Smooth muscle cell (in vitro differentiated cells): ENCODE measurements around the gene MAD2L1. TPM values are rescaled to one million over a fixed set of nuclear protein-coding genes. Genes with fewer than 3 reads are reported as not detected.

Source experiments
- DNase-seq: peaks from one replicate; lab custom pipeline; 2025; ENCODE audit not compliant: unreplicated experiment; lab: John Stamatoyannopoulos, UW
- H2AFZ ChIP-seq: fragments of 200-600 bp; sonication (generic); 2 replicates; pipeline ENCODE4 v1.6.0; 2016; ENCODE audit warnings: antibody characterized with exemption, low read depth, mild to moderate bottlenecking
- H3F3A ChIP-seq: fragments of 200-600 bp; sonication (generic); 2 replicates; pipeline ENCODE4 v1.6.0; 2017; ENCODE audit warnings: antibody characterized with exemption, low read depth
- H3K27ac ChIP-seq: fragments of 200-600 bp; sonication (generic); 2 replicates; pipeline ENCODE4 v1.5.1; 2016; ENCODE audit warnings: low read depth, mild to moderate bottlenecking
- H3K27me3 ChIP-seq: fragments of 200-600 bp; sonication (generic); 2 replicates; pipeline ENCODE4 v1.6.1; 2016; ENCODE audit warnings: low read depth, mild to moderate bottlenecking
- H3K36me3 ChIP-seq: fragments of 200-600 bp; sonication (generic); 2 replicates; pipeline ENCODE4 v1.5.1; 2016; ENCODE audit warnings: low read depth
- H3K4me1 ChIP-seq: fragments of 200-600 bp; sonication (generic); 2 replicates; pipeline ENCODE4 v1.5.1; 2016; ENCODE audit warnings: low read depth
- H3K4me2 ChIP-seq: fragments of 200-600 bp; sonication (generic); 2 replicates; pipeline ENCODE4 v1.6.0; 2016; ENCODE audit warnings: mild to moderate bottlenecking
- H3K4me3 ChIP-seq: fragments of 200-600 bp; sonication (generic); 2 replicates; pipeline ENCODE4 v1.5.1; 2016; ENCODE audit warnings: mild to moderate bottlenecking
- H3K79me2 ChIP-seq: fragments of 200-600 bp; sonication (generic); 2 replicates; pipeline ENCODE4 v1.6.0; 2016; ENCODE audit warnings: low read depth, mild to moderate bottlenecking
- H3K9ac ChIP-seq: fragments of 200-600 bp; sonication (generic); 2 replicates; pipeline ENCODE4 v1.6.0; 2016; ENCODE audit warnings: low read depth
- H3K9me3 ChIP-seq: fragments of 200-600 bp; sonication (generic); replicated peaks from 2 replicates; pipeline ENCODE4 v1.5.1; 2016; ENCODE audit warnings: low read depth
- H4K20me1 ChIP-seq: fragments of 200-600 bp; sonication (generic); 2 replicates; pipeline ENCODE4 v1.6.0; 2016; ENCODE audit warnings: low read depth
- CTCF ChIP-seq: fragments of 200-600 bp; sonication (generic); IDR thresholded peaks from 2 replicates; pipeline ENCODE4 v1.5.1; 2017; ENCODE audit warnings: borderline replicate concordance, mild to moderate bottlenecking, antibody characterized with exemption; ENCODE audit not compliant: insufficient read depth, poor library complexity, severe bottlenecking
- WGBS: methylation state at CpG from one replicate; pipeline ENCODE4 v1.1.7; 2016; ENCODE audit warnings: low lambda C conversion rate; 5-methylcytosine and 5-hydroxymethylcytosine counted together
- polyA plus RNA-seq: library from polyadenylated mRNA; unstranded; fragments of >200 nt; fragmentation: Nextera tagmentation; extraction: Ambion mirVana; gene quantifications from 2 replicates; pipeline ENCODE4 v1.2.1, GENCODE V29; 2016
- total RNA-seq: library from RNA; depleted of rRNA; stranded (reverse); fragments of >200 nt; gene quantifications from 2 replicates; pipeline ENCODE4 v1.2.3, GENCODE V29; 2014

Gene MAD2L1
- total and polyA plus RNA-seq, 2 experiments from 2014 or later = 19.1 to 19.3 TPM

DNA sequence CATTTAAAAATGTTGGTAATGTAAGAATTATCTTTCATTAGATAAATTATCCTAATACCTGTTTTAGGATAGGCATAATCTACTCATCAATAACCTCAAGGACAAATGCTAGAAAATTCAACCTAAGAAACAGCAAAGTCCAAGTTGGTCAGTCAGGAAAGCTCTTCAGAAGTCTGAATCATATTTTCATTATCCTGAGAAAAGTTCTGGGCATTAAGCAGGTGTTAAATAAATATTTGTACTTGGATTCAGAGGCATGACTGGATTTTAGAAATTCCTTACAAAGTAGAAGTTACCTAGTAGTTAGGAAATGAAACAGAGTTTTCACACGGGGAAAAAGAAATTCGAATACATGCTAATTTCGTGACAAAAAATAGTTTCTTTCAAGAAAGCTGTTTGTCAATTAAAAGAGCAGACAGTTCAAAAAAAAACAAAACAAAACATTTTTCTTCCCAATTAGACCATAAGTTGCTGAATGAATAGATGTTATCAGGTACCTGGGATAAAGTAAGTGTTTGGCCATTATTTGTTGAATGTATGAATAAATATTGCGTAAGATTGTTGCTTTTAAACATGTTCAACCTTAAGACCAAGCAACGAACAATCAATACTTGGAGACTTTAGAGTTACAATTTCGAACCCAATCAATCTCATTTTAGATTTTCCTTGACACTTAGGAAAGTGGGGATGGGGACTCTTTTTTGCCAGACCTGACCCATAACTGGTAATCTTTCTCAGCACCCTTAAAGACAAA, 48.5 kb downstream of the MAD2L1 start:
- H3F3A ChIP-seq = no peaks in the 10 kb centered on the region
- H3K79me2 ChIP-seq = no peaks in the 10 kb centered on the region
- H3K36me3 ChIP-seq = no peaks in the 10 kb centered on the region
- no peak overlapping the region for H3K27ac ChIP-seq
- H3K4me2 ChIP-seq = no peak overlapping the region
- no peak for TF ChIP-seq CTCF
- no peaks in the 10 kb centered on the region for H3K9me3 ChIP-seq
- H3K27me3 ChIP-seq = peaks cover 7% of the 10 kb centered on the region
- no peak overlapping the region for H3K4me3 ChIP-seq
- 94% methylated on average over 6 of the region's 6 CpGs for WGBS
- H4K20me1 ChIP-seq = no peaks in the 10 kb centered on the region
- H3K4me1 ChIP-seq = no peaks in the 10 kb centered on the region
- H2AFZ ChIP-seq = no peak overlapping the region
- H3K9ac ChIP-seq = no peak overlapping the region
- DNase-seq = no peak

GRCh38 chr4:120011725-120012124, 54.9 kb downstream of the MAD2L1 start:
- H3K9ac ChIP-seq = no peak overlapping the region
- DNase-seq = no peak
- peaks cover 2% of the 10 kb centered on the region for H3F3A ChIP-seq
- no peak overlapping the region for H3K27ac ChIP-seq
- H3K4me2 ChIP-seq = no peak overlapping the region
- no peaks in the 10 kb centered on the region for H3K4me1 ChIP-seq
- TF ChIP-seq CTCF = no peak
- no peaks in the 10 kb centered on the region for H3K9me3 ChIP-seq
- H3K79me2 ChIP-seq = no peaks in the 10 kb centered on the region
- H4K20me1 ChIP-seq = no peaks in the 10 kb centered on the region
- H2AFZ ChIP-seq = no peak overlapping the region
- no peak overlapping the region for H3K4me3 ChIP-seq
- H3K36me3 ChIP-seq = no peaks in the 10 kb centered on the region
- 91% methylated on average over 2 of the region's 2 CpGs for WGBS
- peaks cover 5% of the 10 kb centered on the region for H3K27me3 ChIP-seq

DNA sequence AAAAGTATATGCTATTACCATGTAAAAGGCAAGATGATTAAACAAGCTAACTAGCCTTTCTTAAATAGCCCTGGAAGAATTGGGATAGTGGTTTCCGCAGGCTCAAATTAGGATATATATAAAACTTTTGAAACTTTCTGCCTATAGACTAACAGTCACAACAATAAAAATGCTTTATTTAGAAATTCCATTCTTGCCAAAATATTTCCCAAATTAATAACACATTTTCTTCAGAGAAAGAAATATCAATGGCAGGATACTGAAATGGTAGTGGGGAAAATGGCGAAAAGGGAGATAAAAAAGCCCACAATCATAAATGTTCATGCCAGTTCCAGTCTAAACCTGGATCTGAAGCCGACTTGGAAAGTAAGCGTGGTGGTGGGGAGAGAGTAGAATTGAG, 56.0 kb downstream of the MAD2L1 start:
- Histone ChIP-seq H3K4me1 (no peaks in the 10 kb centered on the region), H3K79me2 (no peaks in the 10 kb centered on the region), H3K27me3 (peaks cover 5% of the 10 kb centered on the region), H4K20me1 (no peaks in the 10 kb centered on the region), H3K4me2 (no peak overlapping the region), H3K36me3 (no peaks in the 10 kb centered on the region), H3K9me3 (no peaks in the 10 kb centered on the region), H3K9ac (no peak overlapping the region), H3F3A (peaks cover 2% of the 10 kb centered on the region), H3K4me3 (no peak overlapping the region), H2AFZ (no peak overlapping the region), H3K27ac (no peak overlapping the region)
- no peak for TF ChIP-seq CTCF
- 95% methylated on average over 4 of the region's 4 CpGs for WGBS
- no peak for DNase-seq

- Histone ChIP-seq H3K9me3 (no peaks in the 10 kb centered on the region), H3K36me3 (no peaks in the 10 kb centered on the region), H3K4me3 (no peak overlapping the region), H3K27ac (no peak overlapping the region), H3K4me2 (no peak overlapping the region), H2AFZ (no peak overlapping the region), H3F3A (peaks cover 2% of the 10 kb centered on the region), H3K79me2 (no peaks in the 10 kb centered on the region), H3K27me3 (peaks cover 5% of the 10 kb centered on the region), H3K9ac (no peak overlapping the region), H4K20me1 (no peaks in the 10 kb centered on the region), H3K4me1 (no peaks in the 10 kb centered on the region)
- 88% methylated on average over 2 of the region's 2 CpGs for WGBS
- no peak for DNase-seq
- no peak for TF ChIP-seq CTCF
Observed at GRCh38 chr4:120009731-120010130, 56.9 kb downstream of the MAD2L1 start.
